Panc1 (cell line): ENCODE data around the gene MYH16. TPM values are rescaled to one million over a fixed set of nuclear protein-coding genes. Genes with fewer than 3 reads are reported as not detected.

Experiments used
- ATAC-seq: fragments of 200-7000 bp; cut with Tn5 transposase; 2 replicates; pipeline ENCODE4 v1.9.1; 2020; ENCODE audit warnings: mild to moderate bottlenecking, moderate library complexity
- BruUV-seq: library from RNA; stranded (reverse); fragments of 400-500 nt; replicated peaks from 2 replicates; lab custom pipeline; 2021; lab: Mats Ljungman, UMichigan
- CTCF ChIA-PET: fragments of 300-600 bp; sonication (Branson Sonifier 250); formaldehyde crosslinking; loops from one replicate; lab custom pipeline; 2022; ENCODE audit warnings: antibody characterized with exemption; lab: Charles Lee
- POLR2A ChIA-PET: fragments of 300-600 bp; sonication (Branson Sonifier 250); formaldehyde crosslinking; loops from one replicate; lab custom pipeline; 2022; ENCODE audit warnings: antibody characterized with exemption; lab: Charles Lee
- DNase-seq: peaks from one replicate; pipeline ENCODE4 v3.0.0-alpha.2; 2010; ENCODE audit warnings: low read depth, low spot score
- H3K27ac ChIP-seq: 2 replicates; pipeline ENCODE4 v1.5.1; 2011; ENCODE audit warnings: mild to moderate bottlenecking, low read length, inconsistent platforms
- H3K27me3 ChIP-seq: fragments of 200-500 bp; sonication (Bioruptor generic); 2 replicates; pipeline ENCODE4 v1.6.0; 2014; ENCODE audit warnings: low read length, inconsistent platforms; ENCODE audit not compliant: control insufficient read depth, insufficient read depth
- H3K36me3 ChIP-seq: fragments of 200-500 bp; sonication (Bioruptor generic); 2 replicates; pipeline ENCODE4 v1.5.1; 2014; ENCODE audit warnings: inconsistent platforms, mild to moderate bottlenecking, low read length, moderate library complexity; ENCODE audit not compliant: control insufficient read depth, insufficient read depth
- H3K4me1 ChIP-seq: 2 replicates; pipeline ENCODE4 v1.5.1; 2011; ENCODE audit warnings: inconsistent platforms, mild to moderate bottlenecking, low read length, moderate library complexity; ENCODE audit not compliant: control insufficient read depth, insufficient read depth
- H3K4me3 ChIP-seq, 2 experiments: 2 replicates each; pipeline ENCODE4 v1.5.1; 2011 to 2012; ENCODE audit warnings: low read depth in 2 of 2, low read length in 2 of 2, mild to moderate bottlenecking in 2 of 2, inconsistent platforms in 1 of 2, moderate library complexity in 1 of 2
- H3K9me3 ChIP-seq: fragments of 200-500 bp; sonication (Bioruptor generic); 2 replicates; pipeline ENCODE4 v1.5.1; 2014; ENCODE audit warnings: low read depth, mild to moderate bottlenecking, inconsistent platforms, low read length, moderate library complexity; ENCODE audit not compliant: control insufficient read depth, insufficient read depth
- POLR2AphosphoS5 ChIP-seq: IDR thresholded peaks from 2 replicates; pipeline ENCODE4 v1.6.1; 2012; ENCODE audit warnings: mild to moderate bottlenecking, low read depth, low read length, moderate library complexity
- SIN3A ChIP-seq: IDR thresholded peaks from 2 replicates; pipeline ENCODE4 v1.6.1; 2012; ENCODE audit warnings: low read depth, mild to moderate bottlenecking, low read length, moderate library complexity, borderline replicate concordance; ENCODE audit not compliant: insufficient read depth
- TCF7L2 ChIP-seq: IDR thresholded peaks from 2 replicates; pipeline ENCODE4 v1.6.1; 2011; ENCODE audit warnings: mild to moderate bottlenecking, low read depth, low read length, inconsistent platforms
- in situ Hi-C: cut with HindIII; loops from 2 replicates; pipeline ENCODE4 v1.10.0; 2016; ENCODE audit warnings: low sequenced_read_pairs, low pct_unique_long_range_greater_than_20kb
- intact Hi-C: fragments of 100-400 bp; cut with micrococcal nuclease; formaldehyde crosslinking; loops from one replicate; pipeline ENCODE4 v1.10.0; 2022; ENCODE audit not compliant: unreplicated experiment
- total RNA-seq: library from RNA; stranded (reverse); gene quantifications from one replicate; pipeline ENCODE4 v1.2.1, GENCODE V29; 2021; ENCODE audit not compliant: unreplicated experiment
- TF ChIP-seq, protein P1 (sequence below), 2 experiments: IDR thresholded peaks; 2 replicates each; pipeline ENCODE4 v1.6.1; 2011 to 2012; ENCODE audit warnings: low read depth in 2 of 2, control low read depth in 1 of 2, low read length in 1 of 2, mild to moderate bottlenecking in 1 of 2, moderate library complexity in 1 of 2; ENCODE audit not compliant: insufficient read depth in 1 of 2
- TF ChIP-seq, protein P2 (sequence below): fragments of 450-650 bp; IDR thresholded peaks from 2 replicates; pipeline ENCODE4 v1.5.1; 2017; ENCODE audit warnings: mild to moderate bottlenecking

The MYH16 gene
- total RNA-seq, 1 experiment from 2014 or later, result 0.23 TPM

DNA sequence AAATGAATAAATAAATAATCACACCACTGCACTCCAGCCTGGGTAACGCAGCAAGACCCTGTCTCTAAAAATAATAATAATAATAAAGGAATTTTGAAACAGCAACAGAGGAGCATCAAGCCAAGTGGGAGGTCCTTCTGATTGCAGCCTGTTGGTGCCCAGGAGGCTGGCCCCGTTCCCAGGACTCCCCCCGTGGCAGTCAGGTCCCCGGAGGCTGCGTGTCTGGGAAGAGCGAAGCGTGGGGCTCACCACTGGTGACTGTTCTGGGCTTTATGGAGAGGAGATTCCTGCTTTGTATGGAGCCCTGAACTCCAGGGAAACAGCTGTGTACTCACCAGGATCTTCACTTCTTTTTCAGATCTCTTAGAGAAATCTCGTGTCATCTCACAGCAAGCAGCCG is 19.3 kb upstream of the MYH16 start:
- Histone ChIP-seq H3K9me3 (no peaks in the 10 kb centered on the region), H3K4me1 (no peaks in the 10 kb centered on the region), H3K4me3 (no peak overlapping the region), H3K27me3 (no peaks in the 10 kb centered on the region), H3K27ac (no peak overlapping the region), H3K36me3 (no peaks in the 10 kb centered on the region)
- CTCF ChIA-PET, result no interaction called here
- POLR2A ChIA-PET, result no interaction called here
- ATAC-seq, result no peak
- BruUV-seq, result no TSS peak
- TF ChIP-seq SIN3A, result no peak
- TF ChIP-seq, protein P1, sequence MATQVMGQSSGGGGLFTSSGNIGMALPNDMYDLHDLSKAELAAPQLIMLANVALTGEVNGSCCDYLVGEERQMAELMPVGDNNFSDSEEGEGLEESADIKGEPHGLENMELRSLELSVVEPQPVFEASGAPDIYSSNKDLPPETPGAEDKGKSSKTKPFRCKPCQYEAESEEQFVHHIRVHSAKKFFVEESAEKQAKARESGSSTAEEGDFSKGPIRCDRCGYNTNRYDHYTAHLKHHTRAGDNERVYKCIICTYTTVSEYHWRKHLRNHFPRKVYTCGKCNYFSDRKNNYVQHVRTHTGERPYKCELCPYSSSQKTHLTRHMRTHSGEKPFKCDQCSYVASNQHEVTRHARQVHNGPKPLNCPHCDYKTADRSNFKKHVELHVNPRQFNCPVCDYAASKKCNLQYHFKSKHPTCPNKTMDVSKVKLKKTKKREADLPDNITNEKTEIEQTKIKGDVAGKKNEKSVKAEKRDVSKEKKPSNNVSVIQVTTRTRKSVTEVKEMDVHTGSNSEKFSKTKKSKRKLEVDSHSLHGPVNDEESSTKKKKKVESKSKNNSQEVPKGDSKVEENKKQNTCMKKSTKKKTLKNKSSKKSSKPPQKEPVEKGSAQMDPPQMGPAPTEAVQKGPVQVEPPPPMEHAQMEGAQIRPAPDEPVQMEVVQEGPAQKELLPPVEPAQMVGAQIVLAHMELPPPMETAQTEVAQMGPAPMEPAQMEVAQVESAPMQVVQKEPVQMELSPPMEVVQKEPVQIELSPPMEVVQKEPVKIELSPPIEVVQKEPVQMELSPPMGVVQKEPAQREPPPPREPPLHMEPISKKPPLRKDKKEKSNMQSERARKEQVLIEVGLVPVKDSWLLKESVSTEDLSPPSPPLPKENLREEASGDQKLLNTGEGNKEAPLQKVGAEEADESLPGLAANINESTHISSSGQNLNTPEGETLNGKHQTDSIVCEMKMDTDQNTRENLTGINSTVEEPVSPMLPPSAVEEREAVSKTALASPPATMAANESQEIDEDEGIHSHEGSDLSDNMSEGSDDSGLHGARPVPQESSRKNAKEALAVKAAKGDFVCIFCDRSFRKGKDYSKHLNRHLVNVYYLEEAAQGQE (IDR thresholded peaks at IDR 0.05; ENCODE audit: insufficient read depth in 1 of 2, low read depth in 2 of 2, low read length in 1 of 2), result no peak
- no peak for TF ChIP-seq POLR2AphosphoS5
- TF ChIP-seq, protein P2, sequence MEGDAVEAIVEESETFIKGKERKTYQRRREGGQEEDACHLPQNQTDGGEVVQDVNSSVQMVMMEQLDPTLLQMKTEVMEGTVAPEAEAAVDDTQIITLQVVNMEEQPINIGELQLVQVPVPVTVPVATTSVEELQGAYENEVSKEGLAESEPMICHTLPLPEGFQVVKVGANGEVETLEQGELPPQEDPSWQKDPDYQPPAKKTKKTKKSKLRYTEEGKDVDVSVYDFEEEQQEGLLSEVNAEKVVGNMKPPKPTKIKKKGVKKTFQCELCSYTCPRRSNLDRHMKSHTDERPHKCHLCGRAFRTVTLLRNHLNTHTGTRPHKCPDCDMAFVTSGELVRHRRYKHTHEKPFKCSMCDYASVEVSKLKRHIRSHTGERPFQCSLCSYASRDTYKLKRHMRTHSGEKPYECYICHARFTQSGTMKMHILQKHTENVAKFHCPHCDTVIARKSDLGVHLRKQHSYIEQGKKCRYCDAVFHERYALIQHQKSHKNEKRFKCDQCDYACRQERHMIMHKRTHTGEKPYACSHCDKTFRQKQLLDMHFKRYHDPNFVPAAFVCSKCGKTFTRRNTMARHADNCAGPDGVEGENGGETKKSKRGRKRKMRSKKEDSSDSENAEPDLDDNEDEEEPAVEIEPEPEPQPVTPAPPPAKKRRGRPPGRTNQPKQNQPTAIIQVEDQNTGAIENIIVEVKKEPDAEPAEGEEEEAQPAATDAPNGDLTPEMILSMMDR, result no peak
- no peak for TF ChIP-seq TCF7L2
- intact Hi-C loops, result no loop called here
- no peak for DNase-seq
- in situ Hi-C loops, result no loop called here

DNA sequence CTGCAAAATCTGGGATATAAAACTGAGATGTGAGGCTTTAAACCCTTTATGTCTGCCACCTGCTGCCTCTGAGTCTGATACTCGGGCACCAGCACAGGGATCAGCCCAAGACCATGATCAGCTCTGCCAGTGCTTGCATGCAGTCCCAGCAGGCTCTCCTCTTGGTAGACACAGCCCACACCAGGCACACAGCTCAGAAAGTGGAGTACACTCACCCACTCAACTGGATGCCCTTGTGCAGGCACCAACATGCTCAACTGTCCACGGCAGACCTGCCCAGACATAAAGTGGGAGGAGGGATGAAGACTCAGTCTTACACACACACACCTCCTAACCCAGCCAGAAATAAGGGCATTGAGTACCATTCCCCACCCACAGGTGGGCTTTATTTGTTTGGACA is 18.2 kb upstream of the MYH16 start:
- POLR2A ChIA-PET, result interaction anchor here (0.6 kb wide), 1 partner anchor 9 kb away, joined by 6 read pairs; no protein-coding TSS in a partner anchor
- ATAC-seq (0 out of 2 replicates have a peak, but pooled peaks have one; percentile 51), DNase-seq (no peak)
- BruUV-seq, result no TSS peak
- intact Hi-C loops, result no loop called here
- Histone ChIP-seq H3K4me3 (no peak overlapping the region), H3K36me3 (no peaks in the 10 kb centered on the region), H3K9me3 (no peaks in the 10 kb centered on the region), H3K27ac (no peak overlapping the region), H3K27me3 (no peaks in the 10 kb centered on the region), H3K4me1 (no peaks in the 10 kb centered on the region)
- no peak for TF ChIP-seq SIN3A
- no peak for TF ChIP-seq POLR2AphosphoS5
- no peak for TF ChIP-seq TCF7L2
- TF ChIP-seq, protein P2, result no peak
- TF ChIP-seq, protein P1 (IDR thresholded peaks at IDR 0.05; ENCODE audit: insufficient read depth in 1 of 2, low read depth in 2 of 2, low read length in 1 of 2), result no peak
- CTCF ChIA-PET, result no interaction called here
- in situ Hi-C loops, result no loop called here
